PC-9 (cell line): ENCODE data around the gene ARSI.

Experiments
- EZH2 ChIP-seq: fragments of 200-600 bp; sonication (generic); IDR thresholded peaks from 2 replicates; pipeline ENCODE4 v1.8.0; 2017; ENCODE audit warnings: antibody characterized with exemption, low read depth
- TF ChIP-seq, protein P1 (sequence below): fragments of 200-600 bp; sonication (generic); conservative IDR thresholded peaks from 2 replicates; pipeline ENCODE4 v1.6.1; 2017; ENCODE audit warnings: mixed run types, antibody characterized with exemption, mild to moderate bottlenecking, moderate library complexity

DNA sequence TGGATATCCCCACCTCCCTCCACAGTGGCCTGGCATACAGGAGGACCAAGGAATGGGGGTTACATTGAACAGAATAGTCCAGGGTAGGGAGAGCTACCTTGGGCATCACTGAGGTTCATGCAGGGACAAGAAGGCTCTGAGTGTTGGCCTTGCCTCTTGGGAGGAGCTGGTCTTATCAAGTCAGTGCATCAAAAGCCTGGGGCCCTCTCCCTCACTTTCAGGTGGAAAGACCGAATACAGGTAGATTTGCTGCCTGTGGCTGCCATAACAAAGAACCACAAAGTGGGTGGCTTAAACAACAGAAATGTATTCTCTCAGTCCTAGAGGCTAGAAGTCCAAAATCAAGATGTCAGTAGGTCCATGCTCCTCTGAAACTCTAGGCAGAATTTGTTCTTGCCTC lies 18.5 kb upstream of the ARSI start:
- TF ChIP-seq, protein P1, sequence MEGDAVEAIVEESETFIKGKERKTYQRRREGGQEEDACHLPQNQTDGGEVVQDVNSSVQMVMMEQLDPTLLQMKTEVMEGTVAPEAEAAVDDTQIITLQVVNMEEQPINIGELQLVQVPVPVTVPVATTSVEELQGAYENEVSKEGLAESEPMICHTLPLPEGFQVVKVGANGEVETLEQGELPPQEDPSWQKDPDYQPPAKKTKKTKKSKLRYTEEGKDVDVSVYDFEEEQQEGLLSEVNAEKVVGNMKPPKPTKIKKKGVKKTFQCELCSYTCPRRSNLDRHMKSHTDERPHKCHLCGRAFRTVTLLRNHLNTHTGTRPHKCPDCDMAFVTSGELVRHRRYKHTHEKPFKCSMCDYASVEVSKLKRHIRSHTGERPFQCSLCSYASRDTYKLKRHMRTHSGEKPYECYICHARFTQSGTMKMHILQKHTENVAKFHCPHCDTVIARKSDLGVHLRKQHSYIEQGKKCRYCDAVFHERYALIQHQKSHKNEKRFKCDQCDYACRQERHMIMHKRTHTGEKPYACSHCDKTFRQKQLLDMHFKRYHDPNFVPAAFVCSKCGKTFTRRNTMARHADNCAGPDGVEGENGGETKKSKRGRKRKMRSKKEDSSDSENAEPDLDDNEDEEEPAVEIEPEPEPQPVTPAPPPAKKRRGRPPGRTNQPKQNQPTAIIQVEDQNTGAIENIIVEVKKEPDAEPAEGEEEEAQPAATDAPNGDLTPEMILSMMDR: no peak
- no peak for TF ChIP-seq EZH2
